NOMO-1 (cell line): ENCODE measurements around the gene MYO15A.

ENCODE experiments used
- DNase-seq, 2 experiments: peaks; one replicate each; lab custom pipeline; 2025; ENCODE audit not compliant: unreplicated experiment in 2 of 2; lab: John Stamatoyannopoulos, UW

Gene MYO15A, protein sequence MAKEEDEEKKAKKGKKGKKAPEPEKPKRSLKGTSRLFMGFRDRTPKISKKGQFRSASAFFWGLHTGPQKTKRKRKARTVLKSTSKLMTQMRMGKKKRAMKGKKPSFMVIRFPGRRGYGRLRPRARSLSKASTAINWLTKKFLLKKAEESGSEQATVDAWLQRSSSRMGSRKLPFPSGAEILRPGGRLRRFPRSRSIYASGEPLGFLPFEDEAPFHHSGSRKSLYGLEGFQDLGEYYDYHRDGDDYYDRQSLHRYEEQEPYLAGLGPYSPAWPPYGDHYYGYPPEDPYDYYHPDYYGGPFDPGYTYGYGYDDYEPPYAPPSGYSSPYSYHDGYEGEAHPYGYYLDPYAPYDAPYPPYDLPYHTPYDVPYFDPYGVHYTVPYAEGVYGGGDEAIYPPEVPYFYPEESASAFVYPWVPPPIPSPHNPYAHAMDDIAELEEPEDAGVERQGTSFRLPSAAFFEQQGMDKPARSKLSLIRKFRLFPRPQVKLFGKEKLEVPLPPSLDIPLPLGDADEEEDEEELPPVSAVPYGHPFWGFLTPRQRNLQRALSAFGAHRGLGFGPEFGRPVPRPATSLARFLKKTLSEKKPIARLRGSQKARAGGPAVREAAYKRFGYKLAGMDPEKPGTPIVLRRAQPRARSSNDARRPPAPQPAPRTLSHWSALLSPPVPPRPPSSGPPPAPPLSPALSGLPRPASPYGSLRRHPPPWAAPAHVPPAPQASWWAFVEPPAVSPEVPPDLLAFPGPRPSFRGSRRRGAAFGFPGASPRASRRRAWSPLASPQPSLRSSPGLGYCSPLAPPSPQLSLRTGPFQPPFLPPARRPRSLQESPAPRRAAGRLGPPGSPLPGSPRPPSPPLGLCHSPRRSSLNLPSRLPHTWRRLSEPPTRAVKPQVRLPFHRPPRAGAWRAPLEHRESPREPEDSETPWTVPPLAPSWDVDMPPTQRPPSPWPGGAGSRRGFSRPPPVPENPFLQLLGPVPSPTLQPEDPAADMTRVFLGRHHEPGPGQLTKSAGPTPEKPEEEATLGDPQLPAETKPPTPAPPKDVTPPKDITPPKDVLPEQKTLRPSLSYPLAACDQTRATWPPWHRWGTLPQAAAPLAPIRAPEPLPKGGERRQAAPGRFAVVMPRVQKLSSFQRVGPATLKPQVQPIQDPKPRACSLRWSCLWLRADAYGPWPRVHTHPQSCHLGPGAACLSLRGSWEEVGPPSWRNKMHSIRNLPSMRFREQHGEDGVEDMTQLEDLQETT (N-terminal part only)

DNA sequence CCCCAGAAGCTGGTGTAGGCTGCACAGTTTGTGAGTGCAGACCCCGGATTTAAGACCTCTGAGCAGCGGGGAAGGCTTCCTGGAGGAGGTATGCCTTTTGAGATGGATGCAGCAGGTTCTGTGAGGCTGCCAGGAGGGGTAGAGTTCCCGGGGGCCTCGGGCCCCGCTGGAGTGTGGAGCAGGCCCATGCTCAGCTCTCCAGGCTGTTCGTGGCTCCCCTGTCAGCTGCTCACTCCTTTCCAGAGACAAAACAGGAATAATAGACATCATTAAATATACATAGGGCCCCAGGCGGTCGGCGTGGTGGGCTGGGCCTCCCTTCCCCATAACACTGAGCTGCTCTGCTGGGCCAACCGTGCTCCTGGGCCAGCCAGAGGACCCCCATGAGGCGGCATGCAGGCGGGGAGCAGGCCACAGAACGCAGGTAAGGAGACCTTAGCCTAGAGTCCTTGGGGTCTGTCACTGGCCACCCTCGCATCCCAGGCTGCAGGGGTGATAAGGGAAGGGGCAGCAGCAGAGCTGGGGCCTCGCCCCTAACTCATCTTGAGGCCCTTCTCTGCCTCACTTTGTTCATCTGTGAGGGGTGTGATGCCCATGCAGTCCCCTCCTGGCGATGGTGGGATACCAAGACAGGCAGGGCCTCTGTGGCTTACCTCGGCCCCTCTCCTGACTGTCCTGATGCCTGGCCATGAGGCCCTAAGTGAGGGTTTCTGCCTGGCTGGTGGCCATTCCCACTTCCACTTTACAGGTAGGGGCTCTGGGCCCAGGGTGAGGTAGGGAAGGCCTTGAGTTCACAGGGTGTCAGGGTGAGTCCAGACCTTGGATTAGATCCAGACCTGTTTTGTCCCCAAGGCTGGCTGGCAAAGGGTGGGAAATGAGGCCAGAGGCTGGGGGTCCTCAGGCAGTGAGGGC, at the start of gene MYO15A:
TSS of gene MYO15A (plus strand) at position 356 of the 912 bp plus-strand sequence. CDS start 10,045 bp downstream, outside the sequence.
- DNase-seq: no peak

DNA sequence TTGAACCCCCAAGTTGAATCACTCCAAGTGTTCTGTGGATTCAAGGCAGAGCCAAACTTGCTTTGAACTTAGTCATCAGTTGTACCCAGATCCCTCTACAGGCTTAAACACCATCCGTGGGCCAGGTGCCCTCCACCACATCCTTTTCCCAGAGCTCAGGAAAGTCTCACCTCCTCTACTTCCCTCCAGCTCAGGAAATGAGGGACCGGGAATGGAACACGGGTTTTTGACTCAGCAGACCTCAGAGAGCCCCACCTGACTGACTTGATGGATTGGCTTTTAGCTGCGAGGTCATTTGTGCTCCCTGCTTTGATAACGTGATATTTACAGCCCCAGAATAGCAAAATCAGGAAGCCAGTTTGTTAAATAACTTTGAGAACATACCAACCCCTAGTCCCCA, 49.3 kb upstream of the MYO15A start:
- DNase-seq: no peak

DNA sequence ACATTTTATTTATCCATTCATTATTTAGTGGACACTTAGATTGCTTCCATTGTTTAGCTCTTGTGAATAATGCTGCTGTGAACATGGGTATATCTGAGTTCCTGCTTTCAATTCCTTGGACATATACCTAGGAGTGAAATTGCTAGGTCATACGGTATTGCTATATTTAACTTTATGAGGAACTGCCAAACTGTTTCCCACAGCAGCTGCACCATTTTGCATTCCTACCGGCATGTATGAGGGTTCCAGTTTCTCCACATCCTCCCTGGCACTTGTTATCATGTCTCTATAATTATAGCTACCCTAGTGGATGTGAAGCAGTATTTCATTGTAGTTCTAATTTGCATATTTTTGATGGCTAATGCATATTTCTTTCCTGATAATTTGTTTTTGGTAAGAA, 44.5 kb upstream of the MYO15A start:
- no peak for DNase-seq

DNA sequence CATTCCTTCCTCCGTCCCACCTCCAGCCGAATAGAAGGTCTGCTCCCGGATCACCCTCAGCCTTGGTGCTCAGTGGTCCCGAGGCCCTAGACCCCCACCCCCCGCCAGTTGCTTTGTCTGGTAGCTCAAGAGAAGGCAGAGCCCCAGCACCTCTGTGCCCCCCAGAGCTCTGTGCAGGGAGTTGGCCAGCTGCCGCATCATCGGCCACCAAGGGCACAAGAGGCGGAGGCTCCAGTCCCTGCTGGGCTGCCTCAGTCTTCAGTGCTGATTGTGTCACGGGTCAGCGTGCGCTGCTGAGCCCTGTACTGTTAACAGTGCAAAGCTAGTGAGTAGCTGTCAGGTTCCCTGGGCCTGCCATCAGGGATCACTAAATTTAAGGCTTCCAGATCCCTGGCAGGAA, 43.0 kb upstream of the MYO15A start:
- DNase-seq: no peak

DNA sequence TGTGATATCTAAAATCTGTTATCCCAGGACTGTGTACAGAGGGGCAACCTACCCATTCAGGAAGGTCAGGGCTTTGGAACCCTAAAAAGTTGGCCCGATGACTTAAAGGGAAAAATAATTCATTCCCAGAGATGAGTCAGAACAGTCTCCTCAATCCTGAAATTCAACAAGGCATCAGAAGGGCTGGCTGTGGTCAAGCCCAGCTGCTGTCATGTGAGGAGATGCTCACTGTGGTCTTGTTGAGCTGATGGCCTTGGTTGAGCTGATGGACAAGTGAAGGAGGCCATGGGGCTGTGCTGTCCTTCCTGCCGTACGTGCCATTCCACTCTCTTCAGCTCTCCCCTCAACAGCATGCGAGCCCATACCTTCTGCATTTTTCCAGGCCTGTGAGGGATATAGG, 41.7 kb upstream of the MYO15A start:
- no peak for DNase-seq

DNA sequence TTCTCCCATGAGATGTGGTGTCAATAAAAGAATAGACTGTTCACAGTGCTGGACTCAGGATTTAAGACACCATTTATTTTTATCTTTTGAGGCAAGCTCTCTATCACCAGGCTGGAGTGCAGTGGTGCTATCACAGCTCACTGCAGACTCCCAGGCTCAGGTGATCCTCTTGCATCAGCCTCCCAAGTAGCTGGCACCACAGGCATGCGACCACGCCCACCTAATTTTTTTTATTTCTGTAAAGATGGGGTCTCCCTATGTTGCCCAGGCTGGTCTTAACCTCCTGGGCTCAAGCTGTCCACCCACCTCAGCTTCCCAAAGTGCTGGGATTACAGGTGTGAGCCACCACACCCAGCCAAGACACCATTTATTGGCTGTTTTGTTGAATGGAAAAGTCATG, 39.5 kb upstream of the MYO15A start:
- DNase-seq: no peak

DNA sequence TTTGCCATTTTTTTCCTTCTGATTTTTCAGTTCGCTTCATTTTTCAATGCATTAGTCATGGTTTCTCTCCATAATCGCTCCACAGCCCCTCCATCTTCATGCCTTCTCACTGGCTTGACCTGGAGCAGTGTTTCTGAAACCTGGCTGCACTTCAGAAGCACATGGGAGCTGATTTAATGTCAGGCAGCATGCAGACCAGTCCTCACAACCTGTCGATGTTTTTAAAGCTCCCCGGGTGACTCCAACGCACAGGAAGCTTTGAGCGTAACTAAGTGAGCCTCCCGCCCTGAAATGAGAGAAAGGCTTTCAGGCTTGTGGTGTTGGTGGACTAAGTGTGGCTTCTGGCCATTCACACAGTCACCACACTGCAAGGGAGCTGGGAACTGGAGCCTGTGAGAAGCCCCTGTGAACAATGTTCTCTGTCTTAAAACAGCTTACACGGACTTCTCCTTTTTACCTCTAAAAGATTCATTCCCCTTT, 37.7 kb upstream of the MYO15A start:
- peak in 1 of 2 experiments; percentile 35 for DNase-seq

DNA sequence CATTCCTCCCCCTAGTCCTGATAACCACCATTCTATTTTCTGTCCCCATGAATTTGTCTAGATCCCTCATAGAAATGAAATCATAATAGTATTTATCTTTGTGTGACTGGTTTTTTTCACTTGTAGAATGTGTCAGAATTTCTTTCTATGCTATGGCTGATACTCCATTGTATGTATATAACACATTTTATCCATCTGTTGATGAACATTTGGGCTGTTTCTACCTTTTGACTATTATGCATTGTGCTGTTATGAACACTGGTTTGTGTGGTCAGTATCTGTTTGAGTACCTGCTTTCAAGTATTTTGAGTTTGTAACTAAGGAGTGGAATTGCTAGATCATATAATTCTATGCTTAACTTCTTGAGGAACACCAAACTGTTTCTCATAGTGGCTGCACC, 36.8 kb upstream of the MYO15A start:
- DNase-seq: no peak

DNA sequence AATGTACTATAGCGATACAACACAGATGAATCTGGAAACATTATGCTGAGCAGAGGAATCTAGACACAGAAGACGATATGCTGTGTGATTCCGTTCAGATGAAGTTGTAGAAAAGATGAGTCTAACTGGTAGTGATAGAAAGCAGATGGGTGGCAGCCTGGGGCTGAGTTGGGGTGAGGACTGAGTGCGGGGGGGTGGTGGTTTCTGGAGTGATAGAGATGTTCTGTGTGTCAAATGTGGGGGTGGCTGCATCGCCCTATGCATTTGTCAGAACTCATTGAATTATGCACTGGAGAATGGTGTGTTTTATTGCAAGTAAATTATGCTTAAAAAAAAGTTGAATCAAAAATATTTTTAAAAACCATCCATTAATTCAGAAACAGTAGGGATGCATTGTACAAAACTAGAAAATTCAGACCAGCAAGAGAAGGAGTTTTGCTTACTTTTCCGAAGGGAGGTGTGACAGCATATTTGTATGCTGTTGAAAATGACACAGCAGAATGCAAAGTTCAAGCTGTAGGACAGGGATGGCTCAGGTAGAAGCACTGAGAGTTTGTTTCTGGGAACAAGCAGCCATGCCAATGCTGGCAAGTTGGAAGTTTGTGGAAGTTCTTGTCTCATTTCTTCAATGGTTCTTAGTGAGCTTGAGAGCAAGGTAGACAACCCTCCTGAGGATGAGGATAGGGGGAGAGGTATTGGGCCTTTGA, 33.8 kb upstream of the MYO15A start:
- no peak for DNase-seq

DNA sequence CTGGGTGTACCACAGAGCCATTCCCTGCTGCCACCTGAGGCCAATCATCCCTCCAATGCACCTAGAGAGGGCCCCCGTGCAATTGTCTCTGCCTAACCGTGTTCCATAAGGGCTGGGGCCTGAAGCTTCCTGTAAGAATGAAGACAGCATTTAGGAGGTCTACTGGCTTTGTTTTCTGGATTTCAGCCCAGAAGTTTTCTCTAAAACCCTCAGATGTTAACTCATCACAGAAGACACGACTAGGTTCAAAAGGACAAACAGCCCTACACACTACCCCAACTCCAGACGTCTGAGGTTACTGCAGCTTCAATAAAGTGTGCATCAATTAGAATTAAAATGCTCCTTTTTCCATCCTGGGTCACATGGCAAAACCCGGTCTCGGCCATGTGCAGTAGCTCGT, 31.6 kb upstream of the MYO15A start:
- DNase-seq: no peak

DNA sequence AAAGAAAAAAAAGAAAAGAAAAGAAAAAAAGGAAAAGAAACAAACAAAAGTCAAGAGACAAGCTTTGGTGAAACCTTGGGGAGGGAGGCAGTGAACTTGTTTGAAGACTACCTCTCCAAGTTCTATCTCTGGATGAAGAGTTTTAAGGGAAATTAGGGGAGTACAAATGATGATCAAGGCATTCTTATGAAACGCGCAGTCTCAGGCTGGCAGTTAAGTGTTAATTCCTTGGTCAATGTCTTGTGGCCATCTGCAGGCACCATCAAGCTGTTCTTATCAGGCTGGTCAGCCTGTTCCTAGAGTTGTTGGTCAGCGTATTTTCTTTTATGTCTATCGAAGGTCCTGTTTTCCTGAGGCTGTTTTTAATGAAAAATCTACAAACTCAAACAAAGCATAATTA, 29.0 kb upstream of the MYO15A start:
- no peak for DNase-seq

DNA sequence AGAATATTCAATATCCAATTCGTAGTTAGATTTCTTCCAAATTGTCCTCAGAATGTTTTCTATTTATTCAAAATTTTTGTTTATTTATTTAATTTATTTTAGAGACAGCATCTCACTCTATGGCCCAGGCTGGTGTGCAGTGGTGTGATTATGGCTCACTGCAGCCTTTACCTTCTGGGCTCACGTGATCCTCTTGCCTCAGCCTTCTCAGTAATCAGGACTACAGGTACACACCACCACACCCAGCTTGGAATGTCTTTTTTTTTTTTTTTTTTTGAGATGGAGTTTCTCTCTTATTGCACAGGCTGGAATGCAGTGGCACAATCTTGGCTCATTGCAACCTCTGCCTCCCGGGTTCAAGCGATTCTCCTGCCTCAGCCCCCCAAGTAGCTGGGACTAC, 24.3 kb upstream of the MYO15A start:
- no peak for DNase-seq

DNA sequence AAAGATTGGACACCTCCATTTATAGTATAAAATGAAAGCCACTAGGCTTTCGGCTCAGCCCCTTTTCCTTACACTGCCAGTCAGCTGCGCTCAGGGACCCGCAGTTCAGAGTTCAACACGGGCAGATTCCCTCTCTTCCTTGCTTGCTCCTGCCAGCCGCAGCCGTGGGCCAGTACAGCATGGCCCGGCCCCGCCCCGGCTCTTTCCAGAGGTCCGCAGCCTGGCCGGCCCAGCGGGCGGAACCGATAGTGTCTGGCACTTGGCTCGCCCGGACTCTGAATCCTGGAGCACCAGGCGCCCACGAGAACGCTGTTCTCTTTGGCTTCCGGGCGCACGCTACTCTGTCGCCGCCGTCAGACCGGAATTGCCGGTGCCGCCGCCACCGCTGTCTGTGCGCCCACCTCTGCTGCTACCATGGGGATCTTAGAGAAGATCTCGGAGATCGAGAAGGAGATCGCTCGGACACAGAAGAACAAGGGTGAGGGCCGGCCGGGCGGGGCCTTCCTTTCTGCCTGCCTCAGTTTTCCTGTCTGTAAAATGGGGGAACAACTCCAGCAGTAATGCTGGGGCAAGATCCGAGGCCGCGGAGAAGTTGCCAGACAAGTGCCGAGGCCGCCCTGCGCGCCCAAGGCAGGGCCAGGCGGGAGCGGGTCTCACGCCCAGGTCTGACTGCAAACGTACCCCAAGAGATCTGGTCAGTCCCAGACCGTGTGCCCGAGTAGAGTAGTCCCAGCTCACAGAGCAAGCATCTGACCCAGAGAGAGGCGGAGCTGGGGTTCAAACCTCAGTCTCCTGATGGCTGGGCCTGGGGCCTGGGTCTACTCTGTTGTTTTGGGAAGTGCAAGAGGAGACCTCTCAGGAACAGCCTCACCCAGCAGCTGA, 20.7 kb upstream of the MYO15A start, which contains the start of gene DRG2:
TSS of gene DRG2 (plus strand) at position 339 of the 882 bp plus-strand sequence. CDS start at position 415, 76 bp downstream.
- DNase-seq: peak; percentile 79 to 84

DNA sequence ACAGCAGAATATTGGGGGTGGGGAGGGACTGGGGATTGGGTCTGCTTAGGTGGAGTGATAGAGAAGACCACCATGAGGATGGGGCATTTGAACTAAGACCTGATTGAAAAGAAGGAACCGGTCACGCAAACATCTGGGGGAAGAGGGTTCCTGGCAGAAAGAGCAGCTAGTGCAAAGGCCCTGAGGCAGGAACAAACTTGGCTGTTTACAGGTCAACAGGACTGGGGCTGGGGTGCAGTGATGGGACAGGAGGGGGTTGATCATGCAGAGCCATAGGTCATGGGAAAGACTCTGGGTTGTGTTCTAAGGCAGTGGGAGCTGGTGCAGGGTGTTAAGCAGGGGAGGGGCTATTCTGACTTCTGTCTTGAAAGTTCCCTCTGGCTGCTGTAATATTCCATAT, 18.9 kb upstream of the MYO15A start:
- DNase-seq: no peak

DNA sequence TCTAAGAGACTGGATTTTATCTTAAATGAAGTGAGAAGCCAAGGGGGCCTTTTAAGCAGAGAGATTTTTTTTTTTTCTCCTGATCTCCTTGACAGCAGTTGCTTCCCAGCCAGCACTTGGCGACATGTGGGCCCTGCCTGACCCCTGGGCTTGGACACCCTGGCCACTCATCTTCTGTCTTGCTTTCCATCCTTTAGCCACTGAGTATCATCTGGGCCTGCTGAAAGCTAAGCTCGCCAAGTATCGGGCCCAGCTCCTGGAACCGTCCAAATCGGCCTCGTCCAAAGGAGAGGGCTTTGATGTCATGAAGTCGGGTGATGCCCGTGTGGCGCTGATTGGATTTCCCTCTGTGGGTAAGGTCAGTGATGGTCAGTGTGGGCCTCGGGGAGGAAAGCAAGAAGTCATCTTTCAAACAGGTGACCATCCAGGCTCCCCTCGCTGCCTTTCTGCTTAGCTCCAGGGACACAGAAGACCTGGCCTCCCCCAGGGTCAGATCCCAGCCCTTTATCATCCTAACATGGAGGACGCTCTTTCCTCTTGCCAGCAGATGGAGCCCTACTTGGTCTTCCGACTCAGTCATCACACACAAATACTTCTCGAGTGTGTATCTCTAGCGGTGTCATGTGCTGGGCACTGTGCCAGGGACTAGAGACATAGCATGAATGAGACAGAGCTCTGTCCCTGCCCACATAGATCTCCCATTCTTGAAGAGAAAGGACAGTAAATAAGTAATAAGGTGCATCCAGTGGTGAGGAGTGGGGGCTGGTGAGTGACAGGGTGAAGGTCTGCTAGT, 14.7 kb upstream of the MYO15A start:
- DNase-seq: no peak

DNA sequence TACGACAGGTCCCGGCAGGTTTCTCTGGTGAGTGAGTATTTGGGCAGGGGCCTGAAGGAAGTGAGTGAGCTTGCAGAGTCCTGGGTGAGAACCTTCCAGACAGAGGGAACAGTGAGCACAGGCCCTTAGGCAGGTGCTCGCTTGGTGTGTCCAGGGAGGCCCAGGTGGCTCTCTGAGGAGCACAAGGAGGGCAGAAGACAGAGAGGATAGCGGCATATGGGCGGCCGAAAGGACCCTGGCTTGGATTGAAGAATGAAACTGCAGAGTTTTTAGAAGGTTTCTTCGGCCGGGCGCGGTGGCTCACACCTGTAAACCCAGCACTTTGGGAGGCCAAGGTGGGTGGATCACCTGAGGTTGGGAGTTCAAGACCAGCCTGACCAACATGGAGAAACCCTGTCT, 14.1 kb upstream of the MYO15A start:
- no peak for DNase-seq

DNA sequence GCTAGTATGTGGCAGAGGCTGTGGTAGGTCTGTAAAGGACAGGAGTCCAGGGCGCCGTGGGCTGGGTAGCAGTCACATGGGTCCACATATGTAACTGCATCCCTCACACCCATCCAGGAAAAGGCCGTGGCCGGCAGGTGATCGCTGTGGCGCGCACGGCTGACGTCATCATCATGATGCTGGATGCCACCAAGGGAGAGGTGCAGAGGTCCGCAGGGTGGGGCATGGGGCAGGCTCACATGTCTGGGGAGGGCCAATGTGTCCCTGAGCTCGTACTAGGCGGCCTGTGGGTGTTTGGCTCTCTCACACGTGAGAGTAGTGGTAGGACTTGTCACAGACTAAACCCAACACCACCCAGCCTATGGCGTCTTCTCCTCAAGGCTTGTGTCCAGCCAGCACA, 9.0 kb upstream of the MYO15A start:
- DNase-seq: no peak
